NCI-H2171 (cell line): Measurements from ENCODE around the gene HOXD11.

ENCODE experiments used
- DNase-seq: peaks from one replicate; lab custom pipeline; 2025; lab: John Stamatoyannopoulos, UW

The HOXD11 gene

DNA sequence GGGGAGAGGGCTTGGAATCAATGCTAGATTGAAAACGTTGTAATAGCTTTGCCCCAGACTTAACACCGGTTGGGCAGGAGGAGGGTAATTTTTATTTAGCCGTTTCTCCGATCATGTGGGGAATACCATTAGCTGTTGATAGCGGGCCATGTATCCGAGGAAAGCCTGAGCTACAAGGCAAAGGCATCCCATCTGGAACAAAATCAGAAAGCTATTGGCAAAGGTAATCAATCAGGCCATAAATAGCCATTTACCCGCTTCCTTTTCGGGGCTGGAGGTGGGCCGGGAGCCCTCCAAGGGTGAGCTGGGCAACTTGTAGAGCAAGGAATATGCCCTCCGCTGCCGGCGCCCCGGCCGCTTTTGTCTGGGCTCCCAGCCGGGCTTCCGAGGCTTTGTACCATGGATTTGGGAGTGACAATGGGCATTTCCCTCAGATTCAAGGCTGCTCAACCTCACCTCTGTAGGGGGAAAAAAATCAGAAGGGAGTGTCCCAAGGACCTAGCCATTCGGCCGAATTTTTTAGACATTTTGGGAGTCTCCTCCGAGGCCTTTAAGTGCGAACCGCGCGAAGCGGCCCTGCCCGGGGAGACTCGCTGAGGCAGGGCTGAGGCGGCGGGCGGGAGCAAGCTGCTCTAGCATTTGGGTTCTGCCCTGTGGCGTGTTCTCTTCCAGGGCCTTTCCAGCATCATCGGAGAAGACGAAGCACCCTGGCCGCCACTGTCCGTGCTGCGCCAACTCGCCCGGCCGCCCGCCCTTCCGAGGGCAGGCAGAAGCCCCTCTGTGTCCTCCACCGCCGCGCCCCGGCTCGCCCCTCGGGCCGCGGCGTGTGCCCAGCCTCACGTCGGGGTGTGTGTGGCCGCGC, 14.3 kb downstream of the HOXD11 start:
- DNase-seq = no peak

DNA sequence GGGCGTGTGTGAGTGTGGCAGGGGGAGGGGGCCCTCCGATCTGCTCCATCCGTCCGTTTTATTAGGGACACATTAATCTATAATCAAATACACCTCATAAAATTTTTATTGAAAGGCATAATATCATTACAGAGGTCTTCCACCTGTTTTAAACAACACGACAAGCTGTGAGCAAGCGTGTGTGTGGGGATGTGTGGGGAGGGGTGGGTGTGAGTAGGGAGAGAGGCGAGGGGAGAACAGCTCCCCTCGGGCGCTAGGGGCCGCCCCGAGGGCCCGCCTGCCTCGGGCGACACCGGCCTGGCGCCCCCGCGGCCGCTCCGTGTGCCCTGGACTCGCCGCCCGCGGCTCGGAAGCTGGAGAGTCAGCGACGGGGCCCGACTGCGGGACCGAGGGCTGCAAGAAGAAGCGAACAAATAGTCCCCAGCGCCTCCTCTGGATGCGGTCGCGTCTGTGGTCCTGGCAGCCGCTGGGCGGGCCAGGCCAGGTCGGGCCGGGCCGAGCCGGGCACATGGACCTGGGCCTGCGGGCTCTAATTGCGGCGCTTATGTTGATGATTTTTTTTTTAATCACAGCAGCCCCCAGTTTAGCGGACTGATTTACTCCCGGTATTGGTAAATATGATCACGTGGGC, 15.1 kb downstream of the HOXD11 start:
- no peak for DNase-seq

DNA sequence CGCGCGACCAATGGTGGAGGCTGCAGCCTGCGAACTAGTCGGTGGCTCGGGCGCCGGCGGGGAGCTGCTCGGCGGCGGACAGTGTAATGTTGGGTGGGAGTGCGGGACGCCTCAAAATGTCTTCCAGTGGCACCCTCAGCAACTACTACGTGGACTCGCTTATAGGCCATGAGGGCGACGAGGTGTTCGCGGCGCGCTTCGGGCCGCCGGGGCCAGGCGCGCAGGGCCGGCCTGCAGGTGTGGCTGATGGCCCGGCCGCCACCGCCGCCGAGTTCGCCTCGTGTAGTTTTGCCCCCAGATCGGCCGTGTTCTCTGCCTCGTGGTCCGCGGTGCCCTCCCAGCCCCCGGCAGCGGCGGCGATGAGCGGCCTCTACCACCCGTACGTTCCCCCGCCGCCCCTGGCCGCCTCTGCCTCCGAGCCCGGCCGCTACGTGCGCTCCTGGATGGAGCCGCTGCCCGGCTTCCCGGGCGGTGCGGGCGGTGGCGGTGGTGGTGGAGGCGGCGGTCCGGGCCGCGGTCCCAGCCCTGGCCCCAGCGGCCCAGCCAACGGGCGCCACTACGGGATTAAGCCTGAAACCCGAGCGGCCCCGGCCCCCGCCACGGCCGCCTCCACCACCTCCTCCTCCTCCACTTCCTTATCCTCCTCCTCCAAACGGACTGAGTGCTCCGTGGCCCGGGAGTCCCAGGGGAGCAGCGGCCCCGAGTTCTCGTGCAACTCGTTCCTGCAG, 15.8 kb downstream of the HOXD11 start, which contains the start of gene HOXD9:
Gene HOXD9 (plus strand): TSS at position 37 of the 728 bp plus-strand sequence. CDS start 50 bp downstream, at position 87.
- no peak for DNase-seq

DNA sequence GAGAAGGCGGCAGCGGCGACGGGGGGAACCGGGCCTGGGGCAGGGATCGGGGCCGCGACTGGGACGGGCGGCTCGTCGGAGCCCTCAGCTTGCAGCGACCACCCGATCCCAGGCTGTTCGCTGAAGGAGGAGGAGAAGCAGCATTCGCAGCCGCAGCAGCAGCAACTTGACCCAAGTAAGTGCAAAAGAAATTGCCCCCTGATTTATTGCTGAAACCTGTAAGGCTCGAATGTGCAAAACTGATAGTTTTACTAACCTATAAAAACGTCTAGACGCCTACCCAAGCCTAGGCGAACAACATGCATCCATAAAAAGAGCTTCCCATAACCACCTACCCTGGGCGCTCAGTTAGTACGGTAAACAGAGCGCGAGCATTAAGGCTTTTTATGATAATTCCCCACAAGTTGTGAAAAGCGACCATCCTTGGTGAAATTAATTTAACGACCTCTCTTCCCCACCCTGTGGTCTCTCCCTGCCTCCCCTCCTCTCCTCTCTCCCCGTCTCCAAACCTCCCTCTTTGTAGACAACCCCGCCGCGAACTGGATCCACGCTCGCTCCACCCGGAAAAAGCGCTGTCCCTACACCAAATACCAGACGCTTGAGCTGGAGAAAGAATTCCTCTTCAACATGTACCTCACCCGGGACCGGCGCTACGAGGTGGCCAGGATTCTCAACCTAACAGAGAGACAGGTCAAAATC, 16.5 kb downstream of the HOXD11 start:
- no peak for DNase-seq

DNA sequence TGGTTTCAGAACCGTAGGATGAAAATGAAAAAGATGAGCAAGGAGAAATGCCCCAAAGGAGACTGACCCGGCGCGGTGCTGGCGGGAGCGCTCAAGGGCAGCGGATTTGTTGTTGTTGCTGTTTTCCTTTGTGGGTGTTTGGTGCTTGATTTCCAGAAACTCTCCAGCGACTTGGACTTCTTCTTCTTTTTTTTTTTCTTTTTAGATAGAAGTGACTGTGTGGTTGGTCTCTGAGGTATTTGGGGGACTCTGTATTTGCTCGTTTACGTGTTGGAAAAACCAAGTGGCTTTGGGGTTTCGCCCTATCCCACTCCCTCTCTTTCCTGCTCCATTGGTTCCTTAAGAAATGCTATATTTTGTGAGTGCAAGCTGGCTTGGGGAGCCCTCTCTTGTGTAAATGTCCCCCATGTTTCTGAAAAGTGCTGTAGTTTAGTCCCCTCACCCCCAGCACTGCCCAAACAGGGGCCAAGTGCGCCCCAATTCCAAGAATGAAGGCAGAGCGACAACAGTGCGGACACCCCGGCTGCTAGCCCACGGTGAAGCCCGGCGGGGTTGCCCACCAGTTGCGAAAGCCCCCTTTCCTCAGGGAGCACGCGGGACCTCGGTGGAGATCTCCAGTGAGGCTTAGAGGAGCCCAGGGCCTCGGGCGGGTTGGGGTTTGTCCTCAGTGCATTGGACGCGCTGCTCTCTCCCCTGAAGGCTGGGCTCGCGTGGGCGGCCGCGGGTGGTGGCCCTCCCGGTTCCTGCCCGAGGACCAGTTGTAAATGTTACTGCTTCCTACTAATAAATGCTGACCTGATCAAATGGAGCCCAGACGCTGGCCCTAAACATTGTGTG, 17.2 kb downstream of the HOXD11 start:
- no peak for DNase-seq

DNA sequence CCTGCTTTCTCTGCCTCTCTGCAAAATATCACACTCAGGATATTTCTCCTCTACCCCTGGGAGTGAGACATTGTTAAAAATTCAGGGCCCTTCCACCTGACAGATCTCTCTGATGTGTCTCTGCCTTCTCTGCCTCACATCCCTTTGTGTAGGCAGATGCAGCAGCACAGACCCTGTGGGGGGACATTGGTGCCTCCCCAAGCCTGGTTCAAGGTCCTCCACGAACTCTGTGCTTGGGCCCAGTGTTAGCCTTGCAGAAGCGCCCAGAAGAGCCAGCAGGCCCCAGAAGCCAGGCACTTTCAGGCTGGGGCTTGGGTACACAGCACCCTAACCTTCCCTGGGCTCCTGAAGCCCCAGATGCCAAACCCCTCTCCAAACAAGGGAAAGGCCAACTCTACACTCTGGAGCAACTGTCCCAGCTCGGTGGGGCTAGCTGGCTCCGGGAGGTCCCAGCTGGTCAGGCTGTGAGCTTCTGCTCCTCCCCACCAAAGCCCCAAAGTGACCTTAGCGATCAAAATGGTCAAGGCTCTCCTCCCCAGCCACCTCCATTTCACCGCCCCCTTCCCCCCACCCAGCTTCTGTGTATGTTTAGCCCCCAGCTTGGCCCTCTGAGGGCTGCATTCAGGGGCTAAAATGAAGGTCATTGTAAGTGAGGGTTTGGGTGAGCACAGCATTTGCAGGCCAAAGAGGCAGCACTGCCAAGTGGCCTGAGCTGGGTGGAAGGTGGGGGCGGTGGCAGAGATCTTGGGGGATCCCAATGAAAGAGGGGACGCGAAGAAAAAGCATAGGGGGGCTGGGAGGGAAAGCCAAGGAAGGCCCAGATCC, 18.1 kb downstream of the HOXD11 start:
- no peak for DNase-seq

DNA sequence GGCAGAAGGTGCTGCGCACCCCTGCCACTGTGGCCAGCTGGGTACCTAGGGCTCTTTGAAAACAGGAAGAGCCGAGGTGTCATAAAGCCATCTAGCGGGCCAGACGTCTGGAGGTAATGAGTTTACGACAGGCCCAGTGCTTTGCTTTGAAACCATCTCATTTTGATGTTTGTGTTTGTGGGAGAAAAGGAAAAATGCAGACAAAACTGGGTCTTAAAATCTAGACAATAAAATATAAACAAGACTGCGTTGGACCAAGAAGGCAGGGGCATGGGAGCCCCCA, 18.6 kb downstream of the HOXD11 start:
- DNase-seq = no peak

DNA sequence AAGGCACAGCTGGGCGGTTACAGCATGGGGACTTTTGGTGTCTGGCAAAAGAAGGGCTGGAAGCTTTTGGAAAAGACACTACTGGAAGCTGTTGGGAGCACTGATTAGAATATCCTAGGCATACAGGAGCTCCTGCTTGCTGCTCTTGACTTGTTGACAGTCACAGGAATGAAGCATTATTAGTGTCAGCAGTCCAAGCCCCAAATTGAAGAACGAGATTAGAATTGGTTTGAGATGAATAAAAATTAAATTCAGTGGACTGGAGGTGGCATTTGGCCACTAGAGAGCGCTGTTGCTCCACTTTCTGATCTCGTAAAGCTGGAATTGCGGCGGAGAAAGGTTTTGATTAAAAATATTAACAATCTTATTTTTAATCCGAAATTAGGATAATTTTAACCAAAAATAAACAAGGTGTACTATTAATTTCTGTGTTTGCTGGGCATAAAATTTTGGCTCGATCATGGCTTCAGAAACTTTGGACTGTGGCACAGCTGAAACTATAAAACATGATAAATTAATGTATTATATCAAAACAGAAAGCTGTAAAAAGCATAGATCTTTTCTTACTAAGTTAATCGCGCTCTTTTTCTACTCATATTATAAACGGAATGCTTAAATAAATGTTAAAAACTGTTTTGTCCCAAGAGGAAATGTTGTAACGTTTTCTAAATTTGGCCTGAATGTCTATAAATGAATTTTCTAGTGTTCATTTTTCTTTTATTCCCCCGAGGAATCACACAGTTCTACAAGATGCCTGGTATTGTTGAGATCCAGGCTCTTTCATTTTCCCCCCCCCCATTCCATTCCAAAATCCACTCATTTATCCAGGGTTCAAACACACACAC, 20.1 kb downstream of the HOXD11 start:
- peak; percentile 45 for DNase-seq

DNA sequence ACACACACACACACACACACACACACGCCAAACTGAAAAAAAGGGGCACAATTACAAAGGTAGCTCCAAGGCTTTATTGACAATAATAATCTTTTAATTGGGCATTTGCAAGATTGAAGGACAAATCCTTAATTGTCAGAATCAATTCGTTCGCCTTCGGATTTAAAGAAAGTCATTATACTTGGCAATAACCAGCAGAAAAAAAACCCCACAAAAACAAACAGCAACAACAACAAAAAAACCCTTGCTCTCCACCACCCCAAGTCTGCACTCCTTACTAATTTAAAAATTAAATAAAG, 20.6 kb downstream of the HOXD11 start:
- DNase-seq = no peak

DNA sequence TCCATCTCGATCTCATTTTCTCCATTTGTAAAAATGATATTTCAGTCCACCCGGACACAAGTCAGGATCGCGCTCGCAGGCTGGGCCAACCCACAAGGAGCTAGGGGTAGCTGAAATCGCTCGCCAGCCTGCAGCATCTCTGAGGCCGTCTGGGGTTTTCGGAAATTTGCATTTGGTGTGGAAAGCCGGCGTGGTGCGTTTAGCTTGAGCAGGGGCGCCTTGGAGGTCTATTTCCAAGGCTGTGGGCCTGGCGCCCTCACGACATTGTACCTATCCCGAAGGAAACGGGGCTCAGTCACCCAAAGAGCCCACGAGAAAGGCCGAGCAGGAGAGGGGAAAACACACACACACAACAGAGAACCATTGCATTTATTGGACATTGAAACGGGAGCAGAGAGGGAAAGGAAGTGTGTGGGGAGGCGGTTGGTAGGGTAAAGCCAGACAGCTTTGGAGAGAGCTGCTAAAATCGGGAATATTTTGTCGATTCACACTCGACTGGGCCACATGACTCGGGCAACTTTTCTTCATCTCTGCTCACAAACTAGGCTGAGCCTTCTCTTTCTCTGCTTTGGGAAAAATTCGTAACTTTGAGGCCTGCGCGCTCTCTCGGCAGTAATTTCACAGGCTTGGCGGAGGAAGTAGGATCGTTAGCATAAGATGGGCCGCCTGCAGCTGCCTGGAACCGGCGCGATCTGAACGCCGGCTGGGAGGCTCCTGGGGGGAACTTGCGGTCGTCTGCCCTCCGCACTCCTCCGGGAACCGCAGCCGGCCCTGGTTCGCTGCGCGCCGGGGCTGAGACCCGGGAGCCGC, 21.3 kb downstream of the HOXD11 start:
- no peak for DNase-seq

DNA sequence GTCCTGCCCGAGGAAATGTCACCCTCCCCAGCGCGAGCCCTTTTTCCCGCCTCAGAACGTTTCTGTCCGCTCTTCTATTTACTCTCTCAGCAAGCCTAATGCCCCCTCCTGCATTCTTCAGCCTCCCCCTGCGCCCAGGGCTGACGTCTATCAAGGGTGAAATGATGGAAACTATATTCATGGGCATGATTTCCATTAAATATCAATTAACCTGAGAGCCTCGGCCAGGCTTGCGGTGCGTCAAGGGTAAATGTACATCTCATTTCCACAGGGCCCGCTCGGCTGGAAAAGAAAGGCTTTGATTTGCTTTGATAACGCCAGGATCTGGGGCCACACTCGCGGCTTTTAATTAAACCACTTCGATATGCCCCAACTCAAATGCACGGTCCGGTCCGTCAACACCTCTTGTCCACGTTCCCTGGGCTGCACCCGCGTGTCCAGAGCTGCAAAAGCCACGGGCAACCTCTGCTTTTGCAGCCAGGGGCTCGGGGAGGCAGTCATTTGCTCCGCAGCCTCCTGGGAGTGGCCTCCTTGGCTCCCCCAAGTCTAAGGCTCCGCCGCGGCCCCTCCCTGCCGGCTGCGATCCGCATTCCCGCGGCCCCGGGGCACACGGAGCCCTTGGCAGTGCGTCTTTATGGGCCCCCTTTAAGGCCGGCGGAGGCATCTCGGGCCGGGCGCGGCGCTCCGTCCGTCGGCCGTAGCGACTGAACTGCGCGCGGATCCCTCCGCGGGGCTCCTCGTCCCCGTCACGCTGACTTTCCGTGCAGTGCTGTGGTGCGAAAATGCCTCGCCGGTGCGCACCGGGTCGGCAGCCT, 22.1 kb downstream of the HOXD11 start, which contains the start of gene HOXD8:
Gene HOXD8 (plus strand): TSS at position 724 of the 815 bp plus-strand sequence. CDS start 662 bp downstream, outside the sequence.
- DNase-seq = peak; percentile 68

DNA sequence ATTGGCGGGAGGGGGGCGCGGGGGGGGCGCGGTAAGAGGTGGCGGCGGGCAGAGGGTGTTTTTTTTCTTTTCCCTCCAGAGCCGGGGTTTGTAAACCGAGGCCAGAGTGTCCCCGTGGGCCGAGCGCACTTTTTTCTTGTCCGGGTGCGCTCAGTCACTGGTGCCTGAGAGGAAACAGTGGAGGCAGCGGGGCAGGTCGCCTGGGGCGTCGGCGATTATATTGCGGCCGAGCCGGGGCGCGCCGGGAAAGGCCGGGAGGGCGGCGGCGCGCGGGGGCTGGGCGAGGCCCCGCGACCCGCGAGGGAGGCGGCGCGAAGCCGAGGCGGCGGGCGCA, 22.7 kb downstream of the HOXD11 start:
- DNase-seq = no peak

DNA sequence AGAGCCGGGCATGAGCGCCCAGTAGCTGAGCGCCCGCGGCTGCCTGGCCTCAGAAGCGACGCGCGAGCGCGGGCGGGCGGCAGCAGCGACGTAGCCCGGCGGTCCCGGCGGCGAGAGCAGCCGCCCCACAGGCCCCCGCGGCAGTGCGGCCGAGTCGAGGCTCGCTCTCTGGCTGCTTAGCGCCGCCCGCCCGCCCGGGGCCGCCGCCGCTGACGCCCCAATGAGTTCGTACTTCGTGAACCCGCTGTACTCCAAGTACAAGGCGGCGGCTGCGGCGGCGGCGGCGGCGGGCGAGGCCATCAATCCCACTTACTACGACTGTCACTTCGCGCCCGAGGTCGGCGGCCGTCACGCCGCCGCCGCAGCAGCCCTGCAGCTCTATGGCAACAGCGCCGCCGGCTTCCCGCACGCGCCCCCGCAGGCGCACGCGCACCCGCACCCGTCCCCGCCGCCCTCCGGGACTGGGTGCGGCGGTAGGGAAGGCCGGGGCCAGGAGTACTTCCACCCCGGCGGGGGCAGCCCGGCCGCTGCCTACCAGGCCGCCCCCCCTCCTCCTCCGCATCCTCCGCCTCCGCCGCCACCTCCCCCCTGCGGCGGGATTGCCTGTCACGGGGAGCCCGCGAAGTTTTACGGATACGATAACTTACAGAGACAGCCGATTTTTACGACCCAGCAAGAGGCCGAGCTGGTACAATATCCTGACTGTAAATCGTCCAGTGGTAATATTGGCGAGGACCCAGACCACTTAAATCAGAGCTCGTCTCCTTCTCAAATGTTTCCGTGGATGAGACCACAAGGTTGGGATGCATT, 23.3 kb downstream of the HOXD11 start:
- DNase-seq = peak; percentile 63

DNA sequence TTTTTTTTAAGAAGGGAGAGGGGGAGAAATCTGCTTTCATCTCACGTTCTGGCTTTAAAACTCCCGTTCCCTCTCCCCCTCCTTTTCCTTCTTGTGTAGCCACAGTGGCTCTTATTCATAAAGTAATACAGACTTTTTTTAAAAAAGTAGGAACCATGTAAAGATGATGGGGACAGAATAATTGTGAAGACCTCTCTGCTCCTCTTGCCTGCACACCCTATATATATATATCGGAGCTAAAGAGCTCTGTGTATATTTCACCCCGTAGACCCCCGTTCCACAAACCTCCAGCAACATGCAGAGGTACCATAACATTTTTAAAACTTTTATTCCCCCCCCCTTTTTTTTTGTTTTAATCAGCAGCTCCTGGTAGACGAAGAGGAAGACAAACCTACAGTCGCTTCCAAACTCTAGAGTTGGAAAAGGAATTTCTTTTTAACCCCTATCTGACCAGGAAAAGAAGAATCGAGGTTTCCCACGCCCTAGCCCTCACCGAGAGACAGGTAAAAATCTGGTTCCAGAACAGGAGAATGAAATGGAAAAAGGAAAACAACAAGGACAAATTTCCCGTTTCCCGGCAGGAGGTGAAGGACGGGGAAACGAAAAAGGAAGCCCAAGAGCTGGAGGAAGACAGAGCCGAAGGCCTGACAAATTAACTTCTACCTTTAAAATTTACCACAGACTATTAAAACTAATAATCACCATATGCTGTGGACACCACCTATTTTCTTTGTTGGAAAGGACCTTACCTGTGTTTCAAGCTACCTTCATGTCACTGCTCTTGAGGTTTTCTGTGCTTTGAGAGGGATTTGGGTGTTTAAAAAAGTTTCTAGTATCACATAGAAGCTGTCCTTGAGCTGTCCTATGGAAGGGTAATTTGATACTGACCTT, 24.1 kb downstream of the HOXD11 start:
- no peak for DNase-seq

DNA sequence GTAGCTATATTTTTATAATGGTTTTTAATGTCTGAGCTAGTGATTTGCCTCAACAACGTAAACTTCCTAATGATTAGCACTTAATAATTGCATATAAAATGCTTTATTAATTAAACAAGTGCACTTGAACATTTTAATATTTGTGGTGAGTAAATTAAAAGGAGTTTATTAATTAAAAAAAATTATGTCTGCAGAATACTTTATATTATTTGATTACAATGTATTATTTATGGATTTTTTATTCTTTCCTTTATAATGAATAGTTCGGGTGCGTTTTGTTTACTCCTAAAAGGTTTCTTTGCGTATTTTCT, 24.7 kb downstream of the HOXD11 start:
- no peak for DNase-seq
